Lung (tissue), 12 donors: ENCODE data around the gene SCYGR4. TPM values are rescaled to one million over a fixed set of nuclear protein-coding genes. Genes with fewer than 3 reads are reported as not detected.

Experiments used
- ATAC-seq: fragments of 200-7000 bp; cut with Tn5 transposase; one replicate; pipeline ENCODE4 v1.9.1; 2020; ENCODE audit warnings: moderate number of reproducible peaks; ENCODE audit not compliant: insufficient read depth, low FRiP score
- DNase-seq, 3 donors: peaks; one replicate each; pipeline ENCODE4 v3.0.0-alpha.2; 2013 to 2017
- H3K27ac ChIP-seq, 2 donors: one replicate each; pipeline ENCODE4 v1.5.1; 2013; ENCODE audit warnings: mild to moderate bottlenecking in 2 of 2, moderate library complexity in 2 of 2, control low read depth in 1 of 2, inconsistent platforms in 1 of 2, low read depth in 1 of 2, low read length in 1 of 2
- H3K27me3 ChIP-seq, 3 donors: one replicate each; pipeline ENCODE4 v1.5.1; 2013; ENCODE audit warnings: low read length in 2 of 3; ENCODE audit not compliant: control insufficient read depth in 3 of 3, insufficient read depth in 3 of 3
- H3K36me3 ChIP-seq, 4 donors: one replicate each; pipeline ENCODE4 v1.5.1; 2013; ENCODE audit warnings: low read length in 4 of 4, mild to moderate bottlenecking in 1 of 4, moderate library complexity in 1 of 4; ENCODE audit not compliant: control insufficient read depth in 4 of 4, insufficient read depth in 4 of 4
- H3K4me1 ChIP-seq, 5 donors: one replicate each; pipeline ENCODE4 v1.5.1; 2013; ENCODE audit warnings: low read length in 5 of 5, mild to moderate bottlenecking in 2 of 5, moderate library complexity in 1 of 5; ENCODE audit not compliant: control insufficient read depth in 5 of 5, insufficient read depth in 5 of 5
- H3K4me3 ChIP-seq: one replicate; pipeline ENCODE4 v1.5.1; 2013; ENCODE audit warnings: mild to moderate bottlenecking, control low read depth, moderate library complexity
- H3K9ac ChIP-seq, 2 donors: one replicate each; pipeline ENCODE4 v1.5.1; 2013; ENCODE audit warnings: low read length in 2 of 2, control low read depth in 1 of 2; ENCODE audit not compliant: insufficient read depth in 1 of 2
- H3K9me3 ChIP-seq, 4 donors: one replicate each; pipeline ENCODE4 v1.5.1; 2013; ENCODE audit warnings: low read length in 3 of 4, mild to moderate bottlenecking in 1 of 4, moderate library complexity in 1 of 4; ENCODE audit not compliant: control insufficient read depth in 4 of 4, insufficient read depth in 3 of 4
- CTCF ChIP-seq: IDR thresholded peaks from 2 replicates; pipeline ENCODE4 v1.5.1; 2012; ENCODE audit warnings: mild to moderate bottlenecking; ENCODE audit errors: control extremely low read depth, extremely low read depth
- whole genome bisulfite sequencing, 2 donors: extraction: QIAGEN DNeasy Blood & Tissue Kit; methylation state at CpG; one replicate each; pipeline ENCODE4 v1.1.7; 2013; 5-methylcytosine and 5-hydroxymethylcytosine counted together
- polyA plus RNA-seq, 2 donors: library from polyadenylated mRNA; stranded (reverse); fragments of 200-250 nt; gene quantifications; one replicate each; pipeline ENCODE4 v1.2.1, GENCODE V29; 2013
- total RNA-seq, 2 donors: library from RNA; depleted of rRNA in 1 of 2; stranded (reverse); fragments of >200 nt in 1 of 2; gene quantifications; one replicate each; pipeline ENCODE4 v1.2.1, GENCODE V29; 2014 to 2021
- donor health status: control.
- donor health status: control.
- donor health status: Bipolar disorder and iron deficiency.
- donor health status: healthy.
- donor health status: DM: yes; HTN: yes; CAD: no.

The SCYGR4 gene
- total and polyA plus RNA-seq, 4 donors: not detected

- Histone ChIP-seq H3K27ac (no peak overlapping the region), H3K9me3 (peaks cover 0 to 10% (median 2%) of the 10 kb centered on the region in 4 donors), H3K36me3 (no peaks in the 10 kb centered on the region), H3K9ac (no peak overlapping the region), H3K4me3 (no peak overlapping the region), H3K27me3 (no peaks in the 10 kb centered on the region), H3K4me1 (no peaks in the 10 kb centered on the region)
- no peak for DNase-seq
- TF ChIP-seq CTCF: no peak
- 61 to 100% methylated on average over 1 of the region's 1 CpG for WGBS, 2 donors
- ATAC-seq: no peak
Observed at GRCh38 chr2:227579791-227580190, 37.5 kb upstream of the SCYGR4 start.

- no peak for ATAC-seq
Observed at GRCh38 chr2:227582369-227582768, 34.9 kb upstream of the SCYGR4 start.

GRCh38 chr2:227592694-227593387, 24.5 kb upstream of the SCYGR4 start:
- H3K9ac ChIP-seq: no peak overlapping the region
- no peaks in the 10 kb centered on the region for H3K36me3 ChIP-seq
- H3K4me3 ChIP-seq: no peak overlapping the region
- TF ChIP-seq CTCF: no peak
- 90 to 94% methylated on average over 1 of the region's 1 CpG for WGBS, 2 donors
- H3K27ac ChIP-seq: no peak overlapping the region
- peaks cover 0 to 3% (median 0%) of the 10 kb centered on the region in 4 donors for H3K9me3 ChIP-seq
- ATAC-seq (no peak), DNase-seq (no peak)
- no peaks in the 10 kb centered on the region for H3K27me3 ChIP-seq
- no peaks in the 10 kb centered on the region for H3K4me1 ChIP-seq

More at GRCh38 chr2:227582369-227582768, 34.9 kb upstream of the SCYGR4 start:
- Histone ChIP-seq H3K27ac (no peak overlapping the region), H3K4me3 (no peak overlapping the region), H3K27me3 (no peaks in the 10 kb centered on the region), H3K9ac (no peak overlapping the region), H3K4me1 (no peaks in the 10 kb centered on the region), H3K36me3 (no peaks in the 10 kb centered on the region), H3K9me3 (peaks cover 0 to 10% (median 2%) of the 10 kb centered on the region in 4 donors)
- TF ChIP-seq CTCF: no peak
- DNase-seq: no peak

GRCh38 chr2:227595797-227596196, 21.5 kb upstream of the SCYGR4 start:
- H3K36me3 ChIP-seq: no peaks in the 10 kb centered on the region
- 54 to 65% methylated on average over 4 of the region's 4 CpGs for WGBS, 2 donors
- DNase-seq (no peak), ATAC-seq (no peak)
- H3K27me3 ChIP-seq: no peaks in the 10 kb centered on the region
- H3K9ac ChIP-seq: no peak overlapping the region
- H3K4me3 ChIP-seq: no peak overlapping the region
- H3K4me1 ChIP-seq: no peaks in the 10 kb centered on the region
- H3K27ac ChIP-seq: no peak overlapping the region
- H3K9me3 ChIP-seq: no peaks in the 10 kb centered on the region
- no peak for TF ChIP-seq CTCF
